OCI-LY7 (cell line): ENCODE measurements around the gene TMEM255B. TPM values are rescaled to one million over a fixed set of nuclear protein-coding genes. Genes with fewer than 3 reads are reported as not detected.

Experiments used
- BruUV-seq: library from RNA; stranded (reverse); fragments of 400-500 nt; replicated peaks from 2 replicates; lab custom pipeline; 2021; lab: Mats Ljungman, UMichigan
- CTCF ChIA-PET: fragments of 300-600 bp; sonication (Branson Sonifier 250); formaldehyde crosslinking; loops from one replicate; lab custom pipeline; 2022; ENCODE audit warnings: antibody characterized with exemption; ENCODE audit not compliant: unreplicated experiment; lab: Charles Lee
- POLR2A ChIA-PET: fragments of 300-600 bp; sonication (Branson Sonifier 250); formaldehyde crosslinking; loops from one replicate; lab custom pipeline; 2022; ENCODE audit warnings: antibody characterized with exemption; lab: Charles Lee
- DNase-seq: peaks from one replicate; pipeline ENCODE4 v3.0.0-alpha.2; 2015; ENCODE audit warnings: low spot score
- H2AFZ ChIP-seq: fragments of 200-600 bp; sonication (generic), shearing (Covaris generic); 2 replicates; pipeline ENCODE4 v1.6.1; 2014; ENCODE audit warnings: mild to moderate bottlenecking, antibody characterized with exemption, low read length, moderate library complexity
- H3K27ac ChIP-seq: fragments of 200-600 bp; sonication (generic); 2 replicates; pipeline ENCODE4 v1.5.1; 2014; ENCODE audit warnings: mixed run types, low read depth, mild to moderate bottlenecking, moderate library complexity, low read length, inconsistent platforms; ENCODE audit not compliant: poor library complexity, severe bottlenecking
- H3K36me3 ChIP-seq: fragments of 200-600 bp; sonication (generic); 2 replicates; pipeline ENCODE4 v1.6.1; 2014; ENCODE audit warnings: mild to moderate bottlenecking, antibody characterized with exemption, low read length, moderate library complexity, mixed read lengths; ENCODE audit not compliant: insufficient read depth
- H3K4me1 ChIP-seq: fragments of 200-600 bp; sonication (generic); 2 replicates; pipeline ENCODE4 v1.5.1; 2014; ENCODE audit warnings: mild to moderate bottlenecking, low read length; ENCODE audit not compliant: insufficient read depth, poor library complexity, severe bottlenecking
- H3K4me2 ChIP-seq: fragments of 200-600 bp; sonication (generic); 2 replicates; pipeline ENCODE4 v1.6.1; 2014; ENCODE audit warnings: mild to moderate bottlenecking, low read length
- H3K4me3 ChIP-seq: fragments of 200-600 bp; sonication (generic); 2 replicates; pipeline ENCODE4 v1.5.1; 2014; ENCODE audit warnings: mild to moderate bottlenecking, low read depth, low read length; ENCODE audit not compliant: poor library complexity, severe bottlenecking
- H3K79me2 ChIP-seq: fragments of 200-600 bp; sonication (generic); 2 replicates; pipeline ENCODE4 v1.6.1; 2016; ENCODE audit warnings: low read depth, mild to moderate bottlenecking, low read length, moderate library complexity, mixed read lengths; ENCODE audit not compliant: insufficient read depth
- H3K9me2 ChIP-seq: fragments of 200-600 bp; sonication (generic); 2 replicates; pipeline ENCODE4 v1.6.1; 2016; ENCODE audit warnings: mild to moderate bottlenecking, low read length, mixed read lengths; ENCODE audit not compliant: insufficient read depth
- H3K9me3 ChIP-seq: fragments of 200-600 bp; sonication (generic); 2 replicates; pipeline ENCODE4 v1.6.1; 2014; ENCODE audit warnings: mild to moderate bottlenecking, mixed run types, low read length, mixed read lengths
- H4K20me1 ChIP-seq: fragments of 200-600 bp; sonication (generic); 2 replicates; pipeline ENCODE4 v1.6.1; 2014; ENCODE audit warnings: mild to moderate bottlenecking, antibody characterized with exemption, low read length, moderate library complexity, mixed read lengths; ENCODE audit not compliant: insufficient read depth
- CTCF ChIP-seq: fragments of 200-600 bp; sonication (generic); conservative IDR thresholded peaks from 2 replicates; pipeline ENCODE4 v1.5.1; 2014; ENCODE audit warnings: mild to moderate bottlenecking, antibody characterized with exemption, low read length, moderate library complexity, mixed read lengths
- EZH2phosphoT487 ChIP-seq: fragments of 200-600 bp; sonication (generic); IDR thresholded peaks from 2 replicates; pipeline ENCODE4 v1.6.1; 2018; ENCODE audit warnings: low read depth, borderline replicate concordance, mild to moderate bottlenecking, mixed run types, antibody characterized with exemption, low read length, moderate library complexity, mixed read lengths
- intact Hi-C: fragments of 100-400 bp; cut with micrococcal nuclease; formaldehyde crosslinking; loops from one replicate; pipeline ENCODE4 v1.10.0; 2022; ENCODE audit not compliant: unreplicated experiment
- total RNA-seq, 2 experiments: library from RNA; depleted of rRNA in 1 of 2; stranded (reverse); fragments of >200 nt in 1 of 2; shearing (Covaris generic) in 1 of 2; gene quantifications; 2 replicates each; pipeline ENCODE4 v1.2.3, GENCODE V29; 2014 to 2022

Gene TMEM255B
- total RNA-seq, 2 experiments from 2014 or later, result 2.6 to 6.8 TPM

DNA sequence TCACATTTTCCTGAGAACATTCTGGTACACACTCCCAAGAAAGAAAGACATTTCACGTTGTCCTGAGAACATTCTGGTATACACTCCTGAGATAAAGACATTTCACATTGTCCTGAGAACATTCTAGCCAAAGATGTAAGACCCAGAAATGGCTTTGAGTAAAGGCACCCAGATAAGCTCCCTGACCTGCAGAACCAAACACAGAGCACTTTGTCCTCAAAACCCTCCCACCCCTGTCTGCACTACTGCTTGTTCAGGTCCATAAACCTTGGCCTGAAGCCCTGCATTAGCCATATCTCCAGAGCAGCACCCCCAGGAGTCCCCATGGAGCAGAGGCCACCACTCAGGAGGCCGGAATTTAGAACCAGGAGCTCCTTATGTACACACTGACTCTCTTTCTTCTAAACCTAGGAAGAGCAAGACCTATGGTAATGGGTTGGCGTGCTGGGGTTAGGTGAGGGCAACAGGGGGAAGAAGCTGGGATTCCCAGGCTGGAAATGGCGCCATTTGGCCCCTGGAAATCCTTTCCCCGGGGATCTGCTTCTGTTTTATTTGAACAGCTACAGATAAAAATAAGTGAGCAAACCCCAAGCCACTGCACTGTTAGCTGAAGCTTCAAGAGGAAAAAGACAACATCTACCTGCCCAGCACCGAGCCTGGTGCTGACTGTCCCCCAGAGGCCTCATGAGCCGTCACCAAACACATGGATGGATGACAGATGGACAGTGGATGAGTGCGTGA, 91.1 kb downstream of the TMEM255B start:
- Histone ChIP-seq H4K20me1 (no peaks in the 10 kb centered on the region), H3K4me1 (no peaks in the 10 kb centered on the region), H3K79me2 (no peaks in the 10 kb centered on the region), H3K9me3 (no peaks in the 10 kb centered on the region), H3K4me3 (no peak overlapping the region), H3K4me2 (no peak overlapping the region), H3K9me2 (no peaks in the 10 kb centered on the region), H3K27ac (no peak overlapping the region), H3K36me3 (no peaks in the 10 kb centered on the region), H2AFZ (no peak overlapping the region)
- BruUV-seq, result no TSS peak
- CTCF ChIA-PET, result no interaction called here
- no peak for DNase-seq
- TF ChIP-seq CTCF, result no peak
- no peak for TF ChIP-seq EZH2phosphoT487
- intact Hi-C loops, result no loop called here
- POLR2A ChIA-PET, result no interaction called here

DNA sequence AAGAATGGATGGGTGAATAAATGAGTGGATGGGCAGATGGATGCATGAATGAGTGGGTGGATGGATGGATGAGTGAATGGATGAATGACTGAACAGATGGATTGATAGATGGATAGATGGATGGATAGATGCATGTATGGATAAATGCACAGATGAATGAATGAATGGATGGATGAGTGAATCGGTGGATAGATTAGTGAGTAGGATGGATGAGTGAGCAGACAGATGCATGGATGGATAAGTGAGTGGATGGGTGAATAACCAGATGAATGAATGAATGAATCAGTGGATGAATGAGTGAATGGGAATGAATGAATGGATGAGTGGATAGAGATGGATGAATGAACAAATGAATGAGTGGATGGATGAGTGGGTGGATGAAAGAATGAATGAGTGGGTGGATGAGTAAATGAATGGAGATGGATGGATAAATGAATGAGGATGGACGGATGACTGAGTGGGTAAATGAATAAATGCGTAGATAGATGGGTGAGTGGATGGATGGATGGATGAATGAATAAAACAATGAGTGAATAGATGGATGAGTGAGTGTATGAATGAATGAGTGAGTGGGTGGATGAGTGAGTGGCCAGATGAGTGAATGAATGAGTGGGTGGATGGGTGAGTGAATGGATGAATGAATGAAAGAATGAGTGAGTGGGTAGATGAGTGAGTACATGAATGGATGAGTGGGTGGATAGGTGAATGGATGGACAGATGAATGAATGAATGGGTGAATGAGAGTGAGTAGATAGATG, 91.9 kb downstream of the TMEM255B start:
- no peak overlapping the region for H3K4me2 ChIP-seq
- intact Hi-C loops, result no loop called here
- no peaks in the 10 kb centered on the region for H3K9me2 ChIP-seq
- no peaks in the 10 kb centered on the region for H3K79me2 ChIP-seq
- no peak overlapping the region for H3K27ac ChIP-seq
- no peak for TF ChIP-seq CTCF
- no peak for TF ChIP-seq EZH2phosphoT487
- ChIA-PET CTCF (no interaction called here), POLR2A (no interaction called here)
- no peaks in the 10 kb centered on the region for H4K20me1 ChIP-seq
- H3K4me3 ChIP-seq, result no peak overlapping the region
- H2AFZ ChIP-seq, result no peak overlapping the region
- H3K4me1 ChIP-seq, result no peaks in the 10 kb centered on the region
- DNase-seq, result no peak
- BruUV-seq, result no TSS peak
- no peaks in the 10 kb centered on the region for H3K9me3 ChIP-seq
- no peaks in the 10 kb centered on the region for H3K36me3 ChIP-seq

- intact Hi-C loops, result no loop called here
- Histone ChIP-seq H3K4me3 (no peak overlapping the region), H4K20me1 (no peaks in the 10 kb centered on the region), H3K9me2 (no peaks in the 10 kb centered on the region), H3K36me3 (no peaks in the 10 kb centered on the region), H3K4me2 (no peak overlapping the region), H3K9me3 (no peaks in the 10 kb centered on the region), H3K79me2 (no peaks in the 10 kb centered on the region), H3K27ac (no peak overlapping the region), H2AFZ (no peak overlapping the region), H3K4me1 (no peaks in the 10 kb centered on the region)
- DNase-seq, result no peak
- BruUV-seq, result no TSS peak
- ChIA-PET CTCF (no interaction called here), POLR2A (no interaction called here)
- no peak for TF ChIP-seq EZH2phosphoT487
- no peak for TF ChIP-seq CTCF
Measured at GRCh38 chr13:113851480-113851803, 92.4 kb downstream of the TMEM255B start.
